K562 (cell line): ENCODE measurements around the gene FLOT2. TPM values are rescaled to one million over a fixed set of nuclear protein-coding genes. Genes with fewer than 3 reads are reported as not detected.

Source experiments
- BACH1 ChIP-seq: fragments of 200-800 bp; sonication (Bioruptor generic); IDR thresholded peaks from 2 replicates; pipeline ENCODE4 v1.6.1; 2016; ENCODE audit warnings: missing genetic modification characterization, missing compliant biosample characterization
- EP400 ChIP-seq: fragments of 450-650 bp; IDR thresholded peaks from 2 replicates; pipeline ENCODE4 v1.6.1; 2017; ENCODE audit warnings: antibody characterized with exemption, mild to moderate bottlenecking, moderate library complexity
- ZBTB8A ChIP-seq: fragments of 450-650 bp; IDR thresholded peaks from 2 replicates; pipeline ENCODE4 v1.6.1; 2018; ENCODE audit warnings: mild to moderate bottlenecking, moderate library complexity; ENCODE audit not compliant: partially characterized antibody
- polyA plus RNA-seq, 8 experiments: library from polyadenylated mRNA; depleted of rRNA in 4 of 8; stranded (reverse) in 5 of 8; unstranded in 3 of 8; fragments of >200 nt; fragmentation: Nextera tagmentation in 2 of 8; fragmentation: Illumina TruSeq in 1 of 8; extraction: Ambion mirVana in 2 of 8; extraction: Trizol in 1 of 8; gene quantifications; 2 replicates each; pipeline versions ENCODE4 v1.2.1 to v1.2.3, GENCODE V29; 2011 to 2014; ENCODE audit warnings: inconsistent platforms in 1 of 8, missing spikeins in 1 of 8
- total RNA-seq, 7 experiments: library from RNA; depleted of rRNA in 6 of 7; stranded (reverse); fragments of >200 nt in 6 of 7; fragmentation: Illumina TruSeq in 2 of 7; extraction: Trizol in 2 of 7; gene quantifications; 2 replicates each; pipeline versions ENCODE4 v1.2.1 to v1.2.3, GENCODE V29; 2011 to 2021; ENCODE audit warnings: low replicate concordance in 1 of 7
- TF ChIP-seq, protein P1 (sequence below): fragments of 250-450 bp; sonication (Bioruptor Pico); IDR thresholded peaks from 2 replicates; pipeline ENCODE4 v1.9.0; 2021; ENCODE audit warnings: mild to moderate bottlenecking, inconsistent platforms
- TF ChIP-seq, protein P2 (sequence below): fragments of 450-650 bp; formaldehyde crosslinking; conservative IDR thresholded peaks from 2 replicates; pipeline ENCODE4 v1.4.0; 2022; ENCODE audit warnings: mild to moderate bottlenecking, missing genetic modification characterization
- TF ChIP-seq, protein P3 (sequence below): fragments of 150-350 bp; conservative IDR thresholded peaks from 2 replicates; pipeline ENCODE4 v1.6.1; 2014; ENCODE audit warnings: low read length
- TF ChIP-seq, protein P4 (sequence below): fragments of 250-450 bp; sonication (Bioruptor Pico); IDR thresholded peaks from 2 replicates; pipeline ENCODE4 v1.8.0; 2021; ENCODE audit warnings: moderate library complexity, mild to moderate bottlenecking, inconsistent platforms

Gene FLOT2
- total and polyA plus RNA-seq, 9 of the 15 experiments (the other 6 are each of a cell fraction or from before 2014, with no cell fraction given) = 17.5 to 138 (median 41.7) TPM

DNA sequence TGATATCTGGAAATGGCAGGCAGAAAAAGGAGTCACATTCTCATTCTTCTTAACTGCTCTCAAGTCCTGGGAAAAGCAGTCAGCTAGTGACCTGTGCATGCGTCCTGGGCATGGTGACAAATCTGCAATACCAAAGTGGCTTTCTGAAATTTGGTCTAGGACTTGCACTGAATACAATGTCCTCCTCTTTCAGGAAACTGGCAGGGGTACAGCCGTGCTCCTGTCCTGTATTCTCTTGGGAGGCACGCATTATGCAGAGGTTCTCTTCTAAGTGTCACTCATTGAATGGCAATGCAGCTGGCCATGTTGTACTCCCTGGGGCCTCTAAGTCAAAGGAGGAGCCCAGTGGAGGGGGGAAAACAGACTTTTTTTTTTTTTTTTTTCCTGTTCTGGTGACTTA is 43.1 kb upstream of the FLOT2 start (continued):
- TF ChIP-seq, protein P1, sequence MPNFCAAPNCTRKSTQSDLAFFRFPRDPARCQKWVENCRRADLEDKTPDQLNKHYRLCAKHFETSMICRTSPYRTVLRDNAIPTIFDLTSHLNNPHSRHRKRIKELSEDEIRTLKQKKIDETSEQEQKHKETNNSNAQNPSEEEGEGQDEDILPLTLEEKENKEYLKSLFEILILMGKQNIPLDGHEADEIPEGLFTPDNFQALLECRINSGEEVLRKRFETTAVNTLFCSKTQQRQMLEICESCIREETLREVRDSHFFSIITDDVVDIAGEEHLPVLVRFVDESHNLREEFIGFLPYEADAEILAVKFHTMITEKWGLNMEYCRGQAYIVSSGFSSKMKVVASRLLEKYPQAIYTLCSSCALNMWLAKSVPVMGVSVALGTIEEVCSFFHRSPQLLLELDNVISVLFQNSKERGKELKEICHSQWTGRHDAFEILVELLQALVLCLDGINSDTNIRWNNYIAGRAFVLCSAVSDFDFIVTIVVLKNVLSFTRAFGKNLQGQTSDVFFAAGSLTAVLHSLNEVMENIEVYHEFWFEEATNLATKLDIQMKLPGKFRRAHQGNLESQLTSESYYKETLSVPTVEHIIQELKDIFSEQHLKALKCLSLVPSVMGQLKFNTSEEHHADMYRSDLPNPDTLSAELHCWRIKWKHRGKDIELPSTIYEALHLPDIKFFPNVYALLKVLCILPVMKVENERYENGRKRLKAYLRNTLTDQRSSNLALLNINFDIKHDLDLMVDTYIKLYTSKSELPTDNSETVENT (CRISPR knock-in tag) = no peak
- TF ChIP-seq EP400 = no peak
- TF ChIP-seq BACH1 = no peak
- TF ChIP-seq, protein P2, sequence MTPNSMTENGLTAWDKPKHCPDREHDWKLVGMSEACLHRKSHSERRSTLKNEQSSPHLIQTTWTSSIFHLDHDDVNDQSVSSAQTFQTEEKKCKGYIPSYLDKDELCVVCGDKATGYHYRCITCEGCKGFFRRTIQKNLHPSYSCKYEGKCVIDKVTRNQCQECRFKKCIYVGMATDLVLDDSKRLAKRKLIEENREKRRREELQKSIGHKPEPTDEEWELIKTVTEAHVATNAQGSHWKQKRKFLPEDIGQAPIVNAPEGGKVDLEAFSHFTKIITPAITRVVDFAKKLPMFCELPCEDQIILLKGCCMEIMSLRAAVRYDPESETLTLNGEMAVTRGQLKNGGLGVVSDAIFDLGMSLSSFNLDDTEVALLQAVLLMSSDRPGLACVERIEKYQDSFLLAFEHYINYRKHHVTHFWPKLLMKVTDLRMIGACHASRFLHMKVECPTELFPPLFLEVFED (CRISPR knock-in tag) = no peak
- TF ChIP-seq ZBTB8A = no peak
- TF ChIP-seq, protein P3, sequence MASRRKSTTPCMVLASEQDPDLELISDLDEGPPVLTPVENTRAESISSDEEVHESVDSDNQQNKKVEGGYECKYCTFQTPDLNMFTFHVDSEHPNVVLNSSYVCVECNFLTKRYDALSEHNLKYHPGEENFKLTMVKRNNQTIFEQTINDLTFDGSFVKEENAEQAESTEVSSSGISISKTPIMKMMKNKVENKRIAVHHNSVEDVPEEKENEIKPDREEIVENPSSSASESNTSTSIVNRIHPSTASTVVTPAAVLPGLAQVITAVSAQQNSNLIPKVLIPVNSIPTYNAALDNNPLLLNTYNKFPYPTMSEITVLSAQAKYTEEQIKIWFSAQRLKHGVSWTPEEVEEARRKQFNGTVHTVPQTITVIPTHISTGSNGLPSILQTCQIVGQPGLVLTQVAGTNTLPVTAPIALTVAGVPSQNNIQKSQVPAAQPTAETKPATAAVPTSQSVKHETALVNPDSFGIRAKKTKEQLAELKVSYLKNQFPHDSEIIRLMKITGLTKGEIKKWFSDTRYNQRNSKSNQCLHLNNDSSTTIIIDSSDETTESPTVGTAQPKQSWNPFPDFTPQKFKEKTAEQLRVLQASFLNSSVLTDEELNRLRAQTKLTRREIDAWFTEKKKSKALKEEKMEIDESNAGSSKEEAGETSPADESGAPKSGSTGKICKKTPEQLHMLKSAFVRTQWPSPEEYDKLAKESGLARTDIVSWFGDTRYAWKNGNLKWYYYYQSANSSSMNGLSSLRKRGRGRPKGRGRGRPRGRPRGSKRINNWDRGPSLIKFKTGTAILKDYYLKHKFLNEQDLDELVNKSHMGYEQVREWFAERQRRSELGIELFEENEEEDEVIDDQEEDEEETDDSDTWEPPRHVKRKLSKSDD = no peak
- TF ChIP-seq, protein P4, sequence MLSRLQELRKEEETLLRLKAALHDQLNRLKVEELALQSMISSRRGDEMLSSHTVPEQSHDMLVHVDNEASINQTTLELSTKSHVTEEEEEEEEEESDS = no peak
- TF ChIP-seq, all 486 proteins: peak for 0
